ENCODE results near the gene RDH14.

- TF ChIP-seq CHD1 (IDR thresholded peaks at IDR 0.05; ENCODE audit: low read depth, low read length): no peak
- no peak for TF ChIP-seq USF1 (IDR thresholded peaks at IDR 0.05; ENCODE audit: borderline replicate concordance, extremely low read length, insufficient read depth, low read depth, low read length)
- TF ChIP-seq, protein P1, sequence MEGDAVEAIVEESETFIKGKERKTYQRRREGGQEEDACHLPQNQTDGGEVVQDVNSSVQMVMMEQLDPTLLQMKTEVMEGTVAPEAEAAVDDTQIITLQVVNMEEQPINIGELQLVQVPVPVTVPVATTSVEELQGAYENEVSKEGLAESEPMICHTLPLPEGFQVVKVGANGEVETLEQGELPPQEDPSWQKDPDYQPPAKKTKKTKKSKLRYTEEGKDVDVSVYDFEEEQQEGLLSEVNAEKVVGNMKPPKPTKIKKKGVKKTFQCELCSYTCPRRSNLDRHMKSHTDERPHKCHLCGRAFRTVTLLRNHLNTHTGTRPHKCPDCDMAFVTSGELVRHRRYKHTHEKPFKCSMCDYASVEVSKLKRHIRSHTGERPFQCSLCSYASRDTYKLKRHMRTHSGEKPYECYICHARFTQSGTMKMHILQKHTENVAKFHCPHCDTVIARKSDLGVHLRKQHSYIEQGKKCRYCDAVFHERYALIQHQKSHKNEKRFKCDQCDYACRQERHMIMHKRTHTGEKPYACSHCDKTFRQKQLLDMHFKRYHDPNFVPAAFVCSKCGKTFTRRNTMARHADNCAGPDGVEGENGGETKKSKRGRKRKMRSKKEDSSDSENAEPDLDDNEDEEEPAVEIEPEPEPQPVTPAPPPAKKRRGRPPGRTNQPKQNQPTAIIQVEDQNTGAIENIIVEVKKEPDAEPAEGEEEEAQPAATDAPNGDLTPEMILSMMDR (IDR thresholded peaks at IDR 0.05 in 2 of 3, conservative IDR thresholded peaks at IDR 0.05 in 1 of 3; ENCODE audit: control insufficient read depth in 2 of 3, extremely low read depth in 1 of 3, insufficient read depth in 1 of 3, low read depth in 3 of 3, low read length in 3 of 3): no peak
- TF ChIP-seq GABPA (IDR thresholded peaks at IDR 0.05; ENCODE audit: low read depth): no peak
- TF ChIP-seq RFX5 (IDR thresholded peaks at IDR 0.05; ENCODE audit: low read depth, low read length): no peak
- no peak for TF ChIP-seq POLR2A (IDR thresholded peaks at IDR 0.05; ENCODE audit: low read depth, low read length)
- TF ChIP-seq SMC3 (IDR thresholded peaks at IDR 0.05; ENCODE audit: borderline replicate concordance, low read length): no peak
- TF ChIP-seq, protein P2, sequence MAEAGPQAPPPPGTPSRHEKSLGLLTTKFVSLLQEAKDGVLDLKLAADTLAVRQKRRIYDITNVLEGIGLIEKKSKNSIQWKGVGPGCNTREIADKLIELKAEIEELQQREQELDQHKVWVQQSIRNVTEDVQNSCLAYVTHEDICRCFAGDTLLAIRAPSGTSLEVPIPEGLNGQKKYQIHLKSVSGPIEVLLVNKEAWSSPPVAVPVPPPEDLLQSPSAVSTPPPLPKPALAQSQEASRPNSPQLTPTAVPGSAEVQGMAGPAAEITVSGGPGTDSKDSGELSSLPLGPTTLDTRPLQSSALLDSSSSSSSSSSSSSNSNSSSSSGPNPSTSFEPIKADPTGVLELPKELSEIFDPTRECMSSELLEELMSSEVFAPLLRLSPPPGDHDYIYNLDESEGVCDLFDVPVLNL (IDR thresholded peaks at IDR 0.05; ENCODE audit: low read depth, low read length): no peak
- no peak for TF ChIP-seq RBBP5 (conservative IDR thresholded peaks at IDR 0.05)
- TF ChIP-seq RAD21 (IDR thresholded peaks at IDR 0.05; ENCODE audit: insufficient read depth, low read depth, low read length): no peak
These were observed 44.7 kb upstream of the RDH14 start for GRCh38 chr2:18605115-18605514.
